SU-DHL-6 (cell line): ENCODE data around the gene NAP1L4.

Experiments
- H2AFZ ChIP-seq: fragments of 200-600 bp; sonication (generic); 2 replicates; pipeline ENCODE4 v1.6.1; 2014; ENCODE audit warnings: low read depth, mild to moderate bottlenecking, moderate library complexity, mixed read lengths, antibody characterized with exemption, low read length; ENCODE audit not compliant: severe bottlenecking
- H3F3A ChIP-seq: fragments of 200-600 bp; shearing (Covaris generic); 2 replicates; pipeline ENCODE4 v1.6.0; 2016; ENCODE audit warnings: antibody characterized with exemption, mild to moderate bottlenecking; ENCODE audit not compliant: insufficient read depth
- H3K27ac ChIP-seq: fragments of 200-600 bp; sonication (generic); 2 replicates; pipeline ENCODE4 v1.5.1; 2016; ENCODE audit warnings: low read depth, mild to moderate bottlenecking, low read length, moderate library complexity, mixed read lengths
- H3K27me3 ChIP-seq: fragments of 200-600 bp; sonication (generic), shearing (Covaris generic); 2 replicates; pipeline ENCODE4 v1.6.0; 2014; ENCODE audit warnings: mild to moderate bottlenecking, low read length
- H3K36me3 ChIP-seq: fragments of 200-600 bp; sonication (generic); 2 replicates; pipeline ENCODE4 v1.6.1; 2014; ENCODE audit warnings: mild to moderate bottlenecking, low read length, mixed read lengths
- H3K4me2 ChIP-seq: fragments of 300-600, 200-600 bp; shearing (Covaris generic), sonication (generic); 2 replicates; pipeline ENCODE4 v1.6.0; 2014; ENCODE audit warnings: low read length, low read depth, mild to moderate bottlenecking; ENCODE audit not compliant: poor library complexity, severe bottlenecking
- H3K4me3 ChIP-seq: fragments of 200-600 bp; sonication (generic); 2 replicates; pipeline ENCODE4 v1.5.1; 2014; ENCODE audit warnings: antibody characterized with exemption, low read length, mild to moderate bottlenecking, mixed read lengths; ENCODE audit not compliant: insufficient read depth, poor library complexity, severe bottlenecking
- H3K79me2 ChIP-seq: fragments of 200-600 bp; sonication (generic); 2 replicates; pipeline ENCODE4 v1.6.1; 2014; ENCODE audit warnings: mild to moderate bottlenecking, low read length, moderate library complexity; ENCODE audit not compliant: insufficient read depth
- H3K9ac ChIP-seq: fragments of 200-600 bp; sonication (generic); 2 replicates; pipeline ENCODE4 v1.7.0; 2014; ENCODE audit warnings: mild to moderate bottlenecking, low read length
- H3K9me2 ChIP-seq: fragments of 200-600 bp; sonication (generic); replicated peaks from 2 replicates; pipeline ENCODE4 v1.6.1; 2014; ENCODE audit warnings: low read length; ENCODE audit not compliant: insufficient read depth
- H3K9me3 ChIP-seq: fragments of 200-600 bp; sonication (generic); 2 replicates; pipeline ENCODE4 v1.6.1; 2014; ENCODE audit warnings: low read length, mixed read lengths; ENCODE audit not compliant: insufficient read depth
- H4K20me1 ChIP-seq: fragments of 200-600 bp; sonication (generic); 2 replicates; pipeline ENCODE4 v1.6.1; 2014; ENCODE audit warnings: low read depth, mild to moderate bottlenecking, antibody characterized with exemption, low read length, moderate library complexity, mixed read lengths
- CTCF ChIP-seq: fragments of 200-600 bp; sonication (generic); IDR thresholded peaks from one replicate; pipeline ENCODE4 v1.5.1; 2017; ENCODE audit warnings: antibody characterized with exemption, mild to moderate bottlenecking, low read length, moderate library complexity; ENCODE audit not compliant: insufficient read depth, poor library complexity, severe bottlenecking
- EZH2phosphoT487 ChIP-seq: fragments of 200-600 bp; sonication (generic), shearing (Covaris generic); conservative IDR thresholded peaks from 2 replicates; pipeline ENCODE4 v1.6.1; 2018; ENCODE audit warnings: mild to moderate bottlenecking, antibody characterized with exemption, low read length, moderate library complexity, mixed read lengths

Gene NAP1L4

GRCh38 chr11:2927851-2928604, 64.1 kb downstream of the NAP1L4 start:
- Histone ChIP-seq H3K4me3 (no peak overlapping the region), H3K9me2 (no peaks in the 10 kb centered on the region), H3K9me3 (no peaks in the 10 kb centered on the region), H3K9ac (no peak overlapping the region), H3K27me3 (no peaks in the 10 kb centered on the region), H2AFZ (no peak overlapping the region), H3K4me2 (no peak overlapping the region), H4K20me1 (no peaks in the 10 kb centered on the region), H3K36me3 (no peaks in the 10 kb centered on the region), H3F3A (no peaks in the 10 kb centered on the region), H3K27ac (no peak overlapping the region), H3K79me2 (no peaks in the 10 kb centered on the region)
- TF ChIP-seq EZH2phosphoT487: no peak
- no peak for TF ChIP-seq CTCF

GRCh38 chr11:2927121-2927800, 64.9 kb downstream of the NAP1L4 start:
- no peak overlapping the region for H3K4me3 ChIP-seq
- no peak overlapping the region for H3K27ac ChIP-seq
- H3K9ac ChIP-seq: no peak overlapping the region
- H3K36me3 ChIP-seq: no peaks in the 10 kb centered on the region
- no peak overlapping the region for H2AFZ ChIP-seq
- no peaks in the 10 kb centered on the region for H3K27me3 ChIP-seq
- H3K79me2 ChIP-seq: no peaks in the 10 kb centered on the region
- H4K20me1 ChIP-seq: no peaks in the 10 kb centered on the region
- TF ChIP-seq EZH2phosphoT487: no peak
- no peak for TF ChIP-seq CTCF
- no peaks in the 10 kb centered on the region for H3K9me2 ChIP-seq
- no peaks in the 10 kb centered on the region for H3F3A ChIP-seq
- no peak overlapping the region for H3K4me2 ChIP-seq
- H3K9me3 ChIP-seq: no peaks in the 10 kb centered on the region

DNA sequence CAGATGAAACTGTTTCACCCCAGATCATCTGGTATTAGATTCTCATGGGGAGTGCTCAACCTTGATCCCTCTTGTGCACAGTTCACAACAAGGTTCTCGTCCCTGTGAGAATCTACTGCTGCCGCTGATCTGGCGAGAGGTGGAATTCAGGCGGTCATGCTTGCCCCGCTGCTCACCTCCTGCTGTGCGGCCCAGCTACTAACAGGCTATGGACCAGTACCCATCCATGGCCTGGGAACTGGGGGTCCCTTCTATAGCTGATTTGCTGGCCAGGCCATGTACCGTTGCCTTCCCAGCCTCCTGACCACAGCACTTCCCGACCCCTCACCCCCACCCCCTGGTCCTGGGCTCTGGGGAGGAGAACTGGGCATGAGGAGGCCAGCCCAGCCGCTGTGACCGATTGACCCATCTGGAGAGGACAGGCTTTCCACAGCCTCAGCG, 65.5 kb downstream of the NAP1L4 start:
- Histone ChIP-seq H3K9me2 (no peaks in the 10 kb centered on the region), H4K20me1 (no peaks in the 10 kb centered on the region), H3K36me3 (no peaks in the 10 kb centered on the region), H3K4me3 (no peak overlapping the region), H3F3A (no peaks in the 10 kb centered on the region), H3K79me2 (no peaks in the 10 kb centered on the region), H3K27ac (no peak overlapping the region), H3K27me3 (no peaks in the 10 kb centered on the region), H3K4me2 (no peak overlapping the region), H2AFZ (no peak overlapping the region), H3K9me3 (no peaks in the 10 kb centered on the region), H3K9ac (no peak overlapping the region)
- no peak for TF ChIP-seq CTCF
- TF ChIP-seq EZH2phosphoT487: no peak
